DND-41 (cell line): ENCODE results near the gene KLC1.

ENCODE experiments used
- ATAC-seq: fragments of 200-7000 bp; cut with Tn5 transposase; 3 replicates; pipeline ENCODE4 v1.9.1; 2021; ENCODE audit warnings: low read depth; ENCODE audit not compliant: insufficient read depth
- DNase-seq: peaks from one replicate; pipeline ENCODE4 v3.0.0-alpha.2; 2020
- H2AFZ ChIP-seq: 2 replicates; pipeline ENCODE4 v1.6.0; 2012; ENCODE audit warnings: low read depth, low read length
- H3K27ac ChIP-seq: 2 replicates; pipeline ENCODE4 v1.5.1; 2012; ENCODE audit warnings: low read length, inconsistent platforms
- H3K27me3 ChIP-seq: fragments of 200-600 bp; sonication (generic); 2 replicates; pipeline ENCODE4 v1.6.0; 2012; ENCODE audit warnings: low read length, mild to moderate bottlenecking, inconsistent platforms; ENCODE audit not compliant: insufficient read depth, poor library complexity
- H3K36me3 ChIP-seq: 2 replicates; pipeline ENCODE4 v1.5.1; 2012; ENCODE audit warnings: low read length, inconsistent platforms; ENCODE audit not compliant: insufficient read depth
- H3K4me1 ChIP-seq: 2 replicates; pipeline ENCODE4 v1.5.1; 2012; ENCODE audit warnings: mild to moderate bottlenecking, low read length; ENCODE audit not compliant: insufficient read depth
- H3K4me2 ChIP-seq: 2 replicates; pipeline ENCODE4 v1.6.0; 2012; ENCODE audit warnings: mild to moderate bottlenecking, moderate library complexity, low read length, inconsistent platforms; ENCODE audit not compliant: insufficient read depth
- H3K4me3 ChIP-seq, 2 experiments: fragments of 200-600 bp in 1 of 2; shearing (Covaris generic) in 1 of 2; 2 replicates each; pipeline ENCODE4 v1.5.1; 2012 to 2016; ENCODE audit warnings: inconsistent platforms in 2 of 2, low read length in 2 of 2, mild to moderate bottlenecking in 2 of 2, low read depth in 1 of 2, moderate library complexity in 1 of 2
- H3K79me2 ChIP-seq: 2 replicates; pipeline ENCODE4 v1.6.0; 2012; ENCODE audit warnings: low read length, inconsistent platforms; ENCODE audit not compliant: insufficient read depth
- H3K9ac ChIP-seq: 2 replicates; pipeline ENCODE4 v1.6.0; 2012; ENCODE audit warnings: low read depth, mild to moderate bottlenecking, inconsistent platforms, low read length, moderate library complexity
- H3K9me3 ChIP-seq: 2 replicates; pipeline ENCODE4 v1.5.1; 2012; ENCODE audit warnings: low read length, moderate library complexity, mild to moderate bottlenecking, inconsistent platforms; ENCODE audit not compliant: insufficient read depth, severe bottlenecking
- H4K20me1 ChIP-seq: 2 replicates; pipeline ENCODE4 v1.6.0; 2012; ENCODE audit warnings: low read length; ENCODE audit not compliant: insufficient read depth
- CTCF ChIP-seq: IDR thresholded peaks from 2 replicates; pipeline ENCODE4 v1.5.1; 2012; ENCODE audit warnings: borderline replicate concordance, low read length, moderate library complexity, mild to moderate bottlenecking; ENCODE audit not compliant: poor library complexity, severe bottlenecking; ENCODE audit errors: extremely low read depth
- EZH2 ChIP-seq: IDR thresholded peaks from 3 replicates; pipeline ENCODE4 v1.6.1; 2012; ENCODE audit warnings: borderline replicate concordance, low read depth, mild to moderate bottlenecking, moderate library complexity, low read length, inconsistent platforms; ENCODE audit not compliant: severe bottlenecking

Gene KLC1

GRCh38 chr14:103729496-103730448 lies 100.8 kb downstream of the KLC1 start:
- Histone ChIP-seq H3K4me1 (no peaks in the 10 kb centered on the region), H2AFZ (no peak overlapping the region), H3K9ac (no peak overlapping the region), H3K9me3 (no peaks in the 10 kb centered on the region), H3K36me3 (peaks cover 64% of the 10 kb centered on the region), H3K4me3 (no peak overlapping the region), H3K79me2 (peaks cover 17% of the 10 kb centered on the region), H3K27ac (no peak overlapping the region), H4K20me1 (peaks cover 7% of the 10 kb centered on the region), H3K27me3 (no peaks in the 10 kb centered on the region), H3K4me2 (no peak overlapping the region)
- ATAC-seq: no peak
- no peak for TF ChIP-seq EZH2
- no peak for TF ChIP-seq CTCF
- no peak for DNase-seq

GRCh38 chr14:103730490-103731035 lies 101.6 kb downstream of the KLC1 start:
- peaks cover 7% of the 10 kb centered on the region for H4K20me1 ChIP-seq
- no peak; the same call in 2 of the 3 replicates for ATAC-seq
- DNase-seq: no peak
- no peak overlapping the region for H3K4me3 ChIP-seq
- H3K9me3 ChIP-seq: no peaks in the 10 kb centered on the region
- no peaks in the 10 kb centered on the region for H3K4me1 ChIP-seq
- H2AFZ ChIP-seq: no peak overlapping the region
- peak; percentile 16 for TF ChIP-seq CTCF
- TF ChIP-seq EZH2: no peak
- no peak overlapping the region for H3K9ac ChIP-seq
- H3K79me2 ChIP-seq: peaks cover 10% of the 10 kb centered on the region
- H3K27me3 ChIP-seq: no peaks in the 10 kb centered on the region
- H3K36me3 ChIP-seq: peaks cover 64% of the 10 kb centered on the region
- no peak overlapping the region for H3K27ac ChIP-seq
- no peak overlapping the region for H3K4me2 ChIP-seq

GRCh38 chr14:103731481-103731880 lies 102.5 kb downstream of the KLC1 start:
- no peak overlapping the region for H2AFZ ChIP-seq
- no peak overlapping the region for H3K9ac ChIP-seq
- H3K9me3 ChIP-seq: no peaks in the 10 kb centered on the region
- H3K27ac ChIP-seq: no peak overlapping the region
- no peaks in the 10 kb centered on the region for H3K27me3 ChIP-seq
- ATAC-seq (no peak), DNase-seq (no peak)
- H3K4me1 ChIP-seq: no peaks in the 10 kb centered on the region
- H3K79me2 ChIP-seq: peaks cover under 1% of the 10 kb centered on the region; the same call in 1 of the 2 replicates
- H3K4me3 ChIP-seq: no peak overlapping the region
- H3K36me3 ChIP-seq: peaks cover 56% of the 10 kb centered on the region
- peaks cover 3% of the 10 kb centered on the region for H4K20me1 ChIP-seq
- no peak for TF ChIP-seq EZH2
- no peak for TF ChIP-seq CTCF
- no peak overlapping the region for H3K4me2 ChIP-seq
